WERI-Rb-1 (cell line): ENCODE data around the gene GRIN3B.
A peak's percentile ranks its signal among the peaks of the same experiment; 100 is the strongest.

Source experiments
- DNase-seq: peaks from one replicate; pipeline ENCODE4 v3.0.0-alpha.2; 2020
- H3K27ac ChIP-seq: fragments of 250-450 bp; sonication (Bioruptor Pico); 2 replicates; pipeline ENCODE4 v1.5.1; 2020; ENCODE audit warnings: mild to moderate bottlenecking, moderate library complexity
- H3K27me3 ChIP-seq: fragments of 250-450 bp; sonication (Bioruptor Pico); 2 replicates; pipeline ENCODE4 v1.5.1; 2021; ENCODE audit warnings: mild to moderate bottlenecking, low read depth, moderate library complexity; ENCODE audit not compliant: insufficient read depth, severe bottlenecking
- H3K36me3 ChIP-seq: fragments of 250-450 bp; sonication (Bioruptor Pico); 2 replicates; pipeline ENCODE4 v1.5.1; 2020; ENCODE audit warnings: mild to moderate bottlenecking, moderate library complexity
- H3K4me3 ChIP-seq: 2 replicates; pipeline ENCODE4 v1.5.1; 2011; ENCODE audit warnings: low read depth, mild to moderate bottlenecking, control low read depth, low read length
- H3K9me3 ChIP-seq: fragments of 250-450 bp; sonication (Bioruptor Pico); 2 replicates; pipeline ENCODE4 v1.5.1; 2021; ENCODE audit warnings: mild to moderate bottlenecking, moderate library complexity; ENCODE audit not compliant: severe bottlenecking
- CTCF ChIP-seq: IDR thresholded peaks from 2 replicates; pipeline ENCODE4 v1.5.1; 2011; ENCODE audit warnings: low read depth, mild to moderate bottlenecking, control low read depth, inconsistent platforms, low read length

Gene GRIN3B

GRCh38 chr19:958967-959855 is 41.0 kb upstream of the GRIN3B start:
- no peak overlapping the region for H3K27ac ChIP-seq
- H3K4me3 ChIP-seq: no peak overlapping the region
- peaks cover 40% of the 10 kb centered on the region for H3K36me3 ChIP-seq
- DNase-seq: no peak
- H3K27me3 ChIP-seq: no peaks in the 10 kb centered on the region
- no peaks in the 10 kb centered on the region for H3K9me3 ChIP-seq
- TF ChIP-seq CTCF: no peak

- peaks cover 48% of the 10 kb centered on the region for H3K36me3 ChIP-seq
- TF ChIP-seq CTCF: peak; percentile 24; the same call in 1 of the 2 replicates
- H3K9me3 ChIP-seq: peaks cover 4% of the 10 kb centered on the region
- no peaks in the 10 kb centered on the region for H3K27me3 ChIP-seq
- no peak for DNase-seq
- no peak overlapping the region for H3K27ac ChIP-seq
- H3K4me3 ChIP-seq: no peak overlapping the region
Observed at GRCh38 chr19:960020-960419, 40.2 kb upstream of the GRIN3B start.

GRCh38 chr19:960601-960938 is 39.6 kb upstream of the GRIN3B start:
- no peaks in the 10 kb centered on the region for H3K27me3 ChIP-seq
- no peak for TF ChIP-seq CTCF
- no peak overlapping the region for H3K4me3 ChIP-seq
- H3K27ac ChIP-seq: no peak overlapping the region
- peaks cover 54% of the 10 kb centered on the region for H3K36me3 ChIP-seq
- no peak for DNase-seq
- H3K9me3 ChIP-seq: peaks cover 7% of the 10 kb centered on the region

- peaks cover 62% of the 10 kb centered on the region for H3K36me3 ChIP-seq
- TF ChIP-seq CTCF: no peak
- no peak overlapping the region for H3K27ac ChIP-seq
- no peaks in the 10 kb centered on the region for H3K27me3 ChIP-seq
- DNase-seq: no peak
- H3K9me3 ChIP-seq: peaks cover 7% of the 10 kb centered on the region
- no peak overlapping the region for H3K4me3 ChIP-seq
Observed at GRCh38 chr19:961866-962620, 38.2 kb upstream of the GRIN3B start.

- no peak for DNase-seq
- H3K27ac ChIP-seq: no peak overlapping the region
- no peak overlapping the region for H3K4me3 ChIP-seq
- no peak for TF ChIP-seq CTCF
- H3K27me3 ChIP-seq: no peaks in the 10 kb centered on the region
- H3K36me3 ChIP-seq: peaks cover 69% of the 10 kb centered on the region
- peaks cover 7% of the 10 kb centered on the region for H3K9me3 ChIP-seq
Observed at GRCh38 chr19:962683-963400, 37.4 kb upstream of the GRIN3B start.
